GM19372 (cell line): Measurements from ENCODE around the gene KCNJ4.
"Not testable (repeated sequence)": the region's sequence is repeated elsewhere in the genome, so short reads cannot be mapped to it uniquely, and the experiment has no call there.

Experiments
- ATAC-seq: cut with Tn5 transposase; IDR thresholded peaks from one replicate; pipeline ENCODE4 v1.9.1; 2021; ENCODE audit warnings: mild to moderate bottlenecking, low read depth, moderate library complexity; ENCODE audit not compliant: unreplicated experiment

Gene KCNJ4

DNA sequence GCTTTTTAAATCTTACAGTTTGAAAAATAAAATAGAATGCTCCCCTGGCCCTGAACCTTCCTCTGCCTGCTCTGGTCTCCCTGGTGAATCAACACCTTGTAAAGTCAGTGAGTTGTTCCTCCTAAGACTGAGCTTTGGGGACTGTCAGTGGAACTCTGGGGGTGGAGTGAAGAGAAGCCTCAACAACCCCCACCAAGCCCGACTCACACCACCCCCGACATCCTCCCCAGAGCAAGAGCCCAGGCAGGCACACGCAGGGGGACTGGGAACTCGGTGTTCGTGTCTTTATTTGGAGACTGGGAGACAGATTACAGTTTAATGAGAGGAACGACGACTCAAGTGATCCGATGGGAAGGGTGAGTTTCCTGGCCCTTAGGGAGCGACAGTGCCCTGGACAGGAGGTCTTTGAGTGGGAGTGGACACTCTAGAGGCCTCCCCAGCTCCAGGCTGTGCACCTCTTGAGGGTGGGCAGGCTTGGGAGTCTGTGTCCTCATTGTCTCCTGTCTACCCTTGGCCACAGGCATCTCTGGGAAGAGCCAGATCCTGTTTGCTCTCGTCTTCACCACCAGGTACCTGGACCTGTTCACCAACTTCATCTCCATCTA, 19.1 kb upstream of the KCNJ4 start:
- no peak for ATAC-seq

DNA sequence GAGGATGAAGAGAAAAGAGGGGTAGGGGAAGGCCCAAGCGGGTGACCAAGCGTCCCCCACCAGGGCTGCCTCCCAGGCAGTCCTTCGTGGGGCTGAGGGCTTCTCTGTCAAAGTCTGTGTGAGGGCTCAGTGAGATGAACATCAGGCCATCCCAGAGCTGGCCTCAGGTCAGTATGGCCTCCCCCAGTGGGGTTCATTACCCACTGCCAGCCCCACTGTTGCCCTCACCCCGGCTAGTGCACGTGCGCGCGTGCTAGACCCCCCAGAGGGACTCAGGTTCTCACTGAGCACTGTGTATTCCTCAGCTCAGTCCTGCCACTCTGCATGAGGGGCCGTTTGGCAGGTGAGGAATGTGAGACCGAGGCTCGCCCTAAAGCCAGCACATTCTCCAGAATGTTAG, 16.2 kb upstream of the KCNJ4 start:
- ATAC-seq, result no peak

DNA sequence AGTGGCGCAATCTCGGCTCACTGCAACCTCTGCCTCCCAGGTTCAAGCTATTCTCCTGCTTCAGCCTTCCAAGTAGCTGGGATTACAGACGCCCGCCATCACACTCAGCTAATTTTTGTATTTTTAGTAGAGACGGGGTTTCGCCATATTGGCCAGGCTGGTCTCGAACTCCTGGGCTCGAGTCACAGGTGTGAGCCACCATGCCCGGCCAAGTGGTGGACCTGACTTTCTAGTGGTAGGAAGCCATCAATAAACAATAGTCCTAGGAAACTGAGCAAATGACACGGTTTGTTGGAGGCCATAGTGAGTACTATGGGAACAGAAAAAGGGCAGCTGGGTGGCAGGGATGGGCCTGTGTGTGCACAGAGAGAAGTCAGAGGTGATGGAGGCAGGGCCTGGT, 15.2 kb upstream of the KCNJ4 start:
- not testable (repeated sequence) for ATAC-seq

DNA sequence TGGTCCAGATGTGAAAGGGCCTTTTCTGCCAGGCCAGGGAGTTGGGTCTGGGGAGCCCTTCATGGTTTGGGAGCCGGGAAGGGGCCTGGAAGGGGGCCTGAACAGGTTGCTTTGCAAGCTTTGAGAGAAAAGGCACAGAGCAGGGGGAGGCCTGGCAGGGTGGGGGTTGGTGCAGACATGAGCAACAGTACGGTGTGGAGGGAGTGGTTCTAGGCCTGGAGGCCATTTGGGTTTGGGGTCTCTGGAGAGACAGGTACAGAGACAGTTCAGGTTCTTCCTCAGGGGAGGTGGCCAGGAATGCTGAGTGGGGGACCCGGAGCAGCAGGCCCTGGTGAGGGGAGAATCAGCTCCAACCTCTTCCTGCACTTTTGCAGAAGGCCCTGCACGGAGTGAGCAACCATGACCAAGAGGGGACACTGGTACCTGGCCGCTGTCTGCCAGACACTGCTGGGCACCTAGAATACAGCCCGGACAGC, 14.3 kb upstream of the KCNJ4 start:
- ATAC-seq, result no peak

DNA sequence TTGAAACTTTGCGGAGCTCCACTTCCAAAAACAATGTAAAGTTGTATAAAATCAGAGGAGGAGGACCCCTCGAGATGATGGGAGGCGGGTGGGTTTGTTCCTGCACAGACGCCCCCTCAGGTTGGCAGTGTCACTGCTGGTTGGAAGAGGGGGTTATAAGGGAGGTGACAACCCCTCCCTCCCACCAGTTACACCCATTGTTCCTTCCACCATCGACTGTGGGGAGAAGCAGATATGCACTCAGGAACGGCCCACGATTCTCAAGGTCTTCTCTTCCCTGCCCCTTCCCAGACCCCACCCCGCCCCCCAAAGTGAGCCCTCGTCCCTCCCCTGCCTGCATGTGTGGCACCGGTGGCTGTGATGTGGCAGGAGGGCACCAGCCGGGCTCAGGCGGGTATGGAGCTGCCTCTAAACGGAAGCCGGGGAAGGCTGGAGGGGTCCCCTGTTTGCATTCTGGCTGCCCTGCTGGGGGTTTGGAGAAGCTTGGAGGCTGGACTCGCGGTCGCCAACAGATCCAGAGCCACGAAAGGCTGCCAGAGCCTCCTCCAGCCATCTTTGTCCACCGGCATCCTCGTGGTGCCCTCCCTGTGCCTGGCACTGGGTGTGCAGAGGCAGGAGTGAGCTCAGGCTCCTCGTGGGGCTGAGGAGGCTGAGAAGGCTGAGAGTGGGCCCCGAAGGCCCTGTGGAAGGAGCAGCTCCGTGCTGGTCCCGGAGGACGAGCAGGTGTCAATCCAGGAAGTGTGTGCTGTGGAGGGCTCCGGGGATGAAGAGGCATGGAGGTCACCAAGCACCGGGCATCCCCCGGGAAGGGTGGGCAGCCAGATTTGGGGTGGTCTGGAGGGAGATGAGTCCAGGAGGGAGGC, 13.7 kb upstream of the KCNJ4 start:
- ATAC-seq, result no peak

DNA sequence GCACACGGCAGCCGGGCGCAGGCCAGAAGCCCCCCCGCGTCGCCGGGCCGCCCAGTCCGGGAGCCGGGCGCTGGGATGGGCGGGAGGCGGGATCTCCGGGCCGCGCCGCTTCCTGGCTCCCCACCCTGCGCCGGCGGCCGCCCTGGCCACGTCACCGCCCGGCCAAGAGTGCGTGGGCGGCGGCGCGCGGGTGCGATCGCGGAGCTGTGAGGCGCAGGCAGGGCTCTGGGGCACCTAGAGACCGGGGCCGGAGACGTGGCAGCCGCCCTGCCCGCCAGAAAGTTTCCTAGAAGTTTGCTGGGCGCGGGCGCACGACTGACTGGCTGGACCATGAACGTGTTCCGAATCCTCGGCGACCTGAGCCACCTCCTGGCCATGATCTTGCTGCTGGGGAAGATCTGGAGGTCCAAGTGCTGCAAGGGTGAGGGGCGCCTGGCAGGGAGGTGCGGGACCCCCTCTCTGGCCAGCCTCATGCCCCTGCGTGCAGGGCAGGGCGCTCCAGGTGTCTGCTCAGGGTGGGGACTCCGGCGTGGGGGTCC, 13.0 kb upstream of the KCNJ4 start, which contains the start of gene KDELR3:
Gene KDELR3 (plus strand): TSS at position 193 of the 539 bp plus-strand sequence. CDS start 138 bp downstream, at position 331.
- ATAC-seq, result peak; percentile 56

DNA sequence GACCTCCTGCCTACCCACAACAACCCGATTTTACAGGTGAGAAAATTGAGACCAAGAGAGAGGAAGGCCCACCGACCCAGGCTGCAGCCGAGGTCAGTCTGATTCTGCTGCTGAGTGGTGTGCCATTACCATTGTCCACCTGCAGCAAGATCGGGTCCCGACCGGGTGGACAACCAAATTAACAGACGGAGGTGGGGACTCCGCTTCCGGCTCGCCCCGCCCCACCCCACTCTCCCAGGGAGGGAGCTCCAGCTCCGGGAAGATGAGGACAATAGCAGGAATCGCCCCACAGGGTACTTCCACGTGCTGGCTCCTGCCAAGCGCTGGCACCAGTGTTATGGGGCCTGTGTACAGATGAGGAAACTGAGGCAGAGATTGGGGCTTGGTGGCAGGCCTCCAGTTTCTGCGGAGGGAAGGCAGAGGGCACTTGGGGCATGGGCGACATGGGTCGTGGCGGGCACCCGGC, 12.5 kb upstream of the KCNJ4 start:
- no peak for ATAC-seq

DNA sequence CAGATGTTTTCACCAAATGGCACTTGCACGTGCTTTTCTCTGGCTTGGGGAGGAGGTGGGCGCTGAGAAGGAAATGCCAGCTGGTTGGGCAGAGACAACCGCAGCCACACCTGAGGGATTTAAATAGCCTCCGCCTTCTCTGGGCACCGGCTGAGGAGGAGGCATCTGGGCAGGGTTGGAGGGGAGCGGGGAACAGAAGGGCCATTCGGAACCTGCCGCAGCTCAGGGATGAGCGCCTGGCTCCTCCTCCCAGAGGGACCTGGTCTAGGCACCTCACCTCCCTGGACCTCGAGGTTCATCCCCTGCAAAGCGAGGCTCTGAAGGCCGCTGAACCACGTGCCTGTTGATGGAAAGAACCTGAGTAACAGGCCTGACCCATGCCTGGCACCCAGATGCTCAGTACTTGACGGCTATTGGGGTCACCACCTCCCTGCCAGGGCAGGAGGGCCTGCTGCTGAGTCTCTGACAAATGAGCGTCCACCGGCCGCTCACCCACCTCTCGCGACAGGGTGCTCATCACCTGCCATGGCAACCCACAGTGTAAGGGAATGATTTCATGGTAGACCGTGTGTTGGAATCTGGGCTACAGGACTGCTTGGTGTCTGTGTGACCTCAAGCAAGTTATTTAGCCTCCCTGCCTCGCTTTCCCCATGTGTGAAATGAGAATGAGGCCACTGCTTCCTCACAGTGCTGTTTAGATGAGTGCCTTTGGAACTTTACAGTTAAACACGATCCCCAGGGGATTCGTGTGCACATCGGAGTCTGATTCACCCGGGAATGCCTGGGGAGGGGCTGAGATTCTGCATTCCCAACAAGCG, 10.9 kb upstream of the KCNJ4 start:
- no peak for ATAC-seq

DNA sequence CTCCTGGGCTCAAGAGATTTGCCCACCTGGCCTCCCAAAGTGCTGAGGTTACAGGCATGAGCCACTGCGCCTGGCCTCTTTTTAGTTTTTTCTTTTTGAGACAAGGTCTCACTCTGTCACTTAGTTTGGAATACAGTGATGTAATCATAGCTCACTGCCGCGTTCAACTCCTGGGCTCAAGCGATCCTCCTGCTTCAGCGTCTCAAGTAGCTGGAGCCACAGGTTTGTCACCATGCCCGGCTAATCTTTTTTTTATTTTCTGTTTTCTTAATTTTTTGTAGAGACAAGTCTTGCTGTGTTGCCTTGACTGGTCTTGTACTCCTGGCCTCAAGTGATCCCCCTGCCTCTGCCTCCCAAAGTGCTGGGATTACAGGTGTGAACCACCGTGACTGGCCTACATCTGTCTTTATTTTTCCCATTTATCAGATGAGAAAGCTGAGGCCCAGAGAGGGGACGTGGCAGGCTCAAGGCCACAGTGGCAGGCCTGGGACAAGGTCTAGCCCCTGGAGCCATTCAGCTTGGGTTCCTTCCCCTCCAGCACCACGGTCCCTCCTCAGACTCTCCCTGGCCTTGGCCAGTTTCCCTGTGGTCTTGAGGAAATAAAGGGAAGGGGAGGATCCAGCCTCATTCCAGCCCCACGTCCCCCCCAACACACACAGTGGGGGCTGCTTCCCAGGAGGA, 10.1 kb upstream of the KCNJ4 start:
- no peak for ATAC-seq

DNA sequence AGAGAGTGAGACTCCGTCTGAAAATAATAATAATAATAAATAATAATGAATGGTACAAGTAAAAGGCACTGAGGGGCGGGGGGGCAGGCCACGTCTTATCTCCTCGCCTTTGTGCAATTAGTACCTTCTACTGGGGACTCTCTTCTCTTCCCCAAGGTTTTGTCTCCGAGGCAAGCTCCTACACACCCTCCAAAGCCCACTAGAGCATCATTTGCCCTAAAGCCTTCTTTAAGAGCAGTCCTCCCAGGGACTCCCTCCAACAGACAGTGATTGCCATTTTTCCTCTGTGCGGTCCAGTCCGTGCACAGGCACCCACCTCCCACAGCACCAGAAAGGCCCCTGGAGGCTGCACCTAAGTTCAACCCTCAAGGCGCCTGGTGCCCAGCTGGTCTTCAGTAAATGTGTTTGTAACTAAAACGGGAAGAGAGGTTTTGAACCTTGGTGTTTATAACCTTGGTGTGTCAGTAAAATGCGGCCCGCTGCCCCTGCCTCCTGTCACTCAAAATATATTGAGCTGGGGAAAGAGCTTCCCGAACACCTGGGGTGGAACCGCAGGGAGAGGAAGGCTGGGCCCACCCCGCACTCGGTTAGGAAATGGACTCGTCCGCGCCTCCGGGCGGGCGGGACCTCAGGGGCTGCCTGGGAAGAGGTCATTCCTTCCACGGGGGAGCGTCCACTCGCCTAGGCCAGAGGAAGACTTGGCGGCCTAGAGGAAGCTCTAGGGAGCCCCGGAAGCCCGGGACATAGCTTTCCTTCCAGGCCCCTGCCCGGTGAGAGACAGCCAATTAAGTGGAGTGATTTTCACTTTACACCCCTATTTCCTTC, 8.2 kb upstream of the KCNJ4 start:
- ATAC-seq, result no peak

DNA sequence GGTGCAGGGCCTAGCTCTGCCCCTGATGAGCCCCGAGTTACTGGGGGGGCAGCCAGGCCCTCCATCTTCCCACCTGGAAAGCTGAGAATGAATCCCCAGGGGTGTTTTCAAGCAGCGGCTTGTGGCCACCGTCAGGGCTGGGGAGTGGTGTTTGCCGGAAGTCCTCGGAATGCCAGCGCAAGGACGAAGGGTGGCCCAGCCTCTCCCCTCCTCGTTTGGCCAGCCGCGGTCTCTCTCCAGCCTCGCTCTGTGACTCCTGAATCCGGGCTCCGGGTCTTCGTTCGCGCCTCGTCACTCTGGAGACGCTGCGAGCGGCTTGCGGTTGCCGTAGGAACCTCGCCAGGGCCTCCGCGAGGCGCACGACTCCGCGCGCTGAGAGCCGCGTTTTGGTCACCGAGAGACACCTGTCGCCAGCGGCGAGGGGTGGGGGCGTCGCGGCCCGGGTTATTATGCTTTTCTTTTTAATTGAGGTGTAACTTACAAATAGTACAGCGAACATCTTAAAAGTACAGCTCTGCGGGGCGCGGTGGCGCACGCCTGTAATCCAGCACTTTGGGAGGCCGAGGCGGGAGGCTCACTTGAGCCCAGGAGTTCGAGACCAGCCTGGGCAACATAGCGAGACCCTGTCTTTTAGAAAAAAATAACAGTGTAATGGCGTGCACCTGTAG, 6.5 kb upstream of the KCNJ4 start:
- ATAC-seq, result no peak

DNA sequence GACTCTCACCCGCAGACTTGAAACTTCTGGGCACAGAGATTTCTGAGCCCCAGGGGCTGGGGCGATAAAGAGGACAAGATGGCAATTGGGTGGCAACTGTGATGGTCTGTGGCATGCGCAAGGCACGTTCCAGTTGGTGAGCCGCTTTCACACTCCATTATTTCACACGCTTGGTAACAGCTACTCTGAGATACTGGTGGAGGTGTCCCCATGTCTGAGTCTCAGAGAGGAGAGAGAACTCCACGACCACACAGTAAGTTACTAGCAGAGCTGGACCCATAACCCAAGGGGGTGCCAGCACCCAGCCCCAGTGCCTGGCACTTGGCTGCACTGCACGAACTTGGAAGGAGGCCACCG, 6.0 kb upstream of the KCNJ4 start:
- ATAC-seq, result no peak

DNA sequence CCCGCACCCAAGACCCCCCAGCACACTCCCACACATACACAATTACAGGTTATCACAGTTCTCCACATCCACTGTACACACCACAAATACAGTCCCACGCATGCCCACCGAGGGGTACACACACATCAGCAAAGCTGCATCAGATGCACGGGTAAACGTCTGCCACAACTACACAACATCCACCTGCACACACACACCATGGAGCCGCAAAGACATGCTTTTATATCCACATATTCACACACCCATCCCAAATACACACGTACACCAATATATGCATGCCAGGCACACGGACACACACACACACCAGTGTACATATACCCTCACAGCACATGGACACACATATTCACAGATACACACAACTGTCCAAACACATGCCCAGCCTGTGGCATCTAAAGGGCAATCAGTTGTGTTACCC, 5.4 kb upstream of the KCNJ4 start:
- ATAC-seq, result no peak

DNA sequence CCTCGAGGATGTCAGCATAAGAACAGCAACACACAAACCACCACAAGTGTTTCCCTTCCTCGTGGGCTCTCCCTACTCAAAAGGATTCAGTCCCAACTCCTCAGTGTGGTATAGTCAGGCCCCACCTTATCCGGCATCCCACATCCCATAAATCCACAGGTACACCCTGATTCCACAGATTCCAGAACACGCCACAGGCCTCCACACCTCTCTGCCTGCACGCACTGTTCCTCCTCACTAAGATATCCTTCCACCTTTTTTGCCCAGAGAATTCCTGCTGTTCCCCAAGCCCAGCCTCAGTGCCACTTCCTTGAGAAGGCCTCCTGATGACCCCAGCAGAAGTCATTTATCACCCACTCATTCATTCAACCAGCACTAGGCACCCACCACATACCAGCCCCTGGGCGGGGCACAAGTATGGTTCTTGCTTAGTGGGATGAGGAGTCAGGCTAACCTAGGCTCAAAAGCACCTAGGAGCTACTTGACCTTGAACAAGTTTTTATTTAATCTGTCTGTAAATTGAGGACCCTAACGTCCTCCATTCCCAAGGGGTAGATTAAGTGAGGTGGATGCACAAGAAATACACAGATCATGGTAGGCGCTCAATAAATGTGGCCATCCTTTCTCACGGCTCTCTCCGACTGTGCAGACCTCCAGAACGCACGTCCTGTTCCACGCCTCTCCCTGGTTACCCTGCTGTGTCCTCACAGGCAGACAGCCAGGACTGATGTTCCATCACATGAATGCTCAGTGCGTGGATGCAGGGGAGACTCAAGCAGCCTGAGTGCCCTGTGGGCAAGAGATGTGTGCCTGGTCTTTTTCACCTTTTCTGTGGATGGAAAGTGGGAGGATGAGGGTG, 2.1 kb upstream of the KCNJ4 start:
- ATAC-seq, result no peak

DNA sequence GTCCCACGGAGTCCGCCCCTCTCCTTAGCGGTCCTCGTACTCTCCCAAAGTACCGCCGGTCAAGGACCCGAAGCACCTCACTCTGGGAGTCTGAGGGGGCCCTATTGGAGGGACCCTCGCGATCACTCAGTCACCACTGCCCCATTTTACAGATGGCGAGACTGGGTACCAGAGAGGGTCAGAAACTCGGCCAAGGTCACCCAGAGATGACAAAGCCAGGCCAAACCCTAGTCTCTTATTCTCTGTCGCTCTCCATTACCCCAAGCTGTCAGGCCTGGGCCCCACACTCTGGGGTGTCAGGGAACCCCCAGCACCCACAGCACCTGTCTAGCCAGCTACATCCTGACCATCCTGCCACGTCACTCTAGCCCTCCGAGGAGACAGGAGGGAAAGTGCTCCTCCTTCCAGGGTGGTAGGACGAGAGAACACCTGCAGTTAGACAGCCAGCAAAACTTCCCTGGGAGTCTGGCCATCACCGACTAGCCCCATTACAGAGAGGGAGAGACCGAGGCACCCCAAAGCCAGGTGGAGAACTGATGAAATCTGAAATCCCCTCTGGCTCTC, 1.4 kb upstream of the KCNJ4 start:
- ATAC-seq, result no peak

DNA sequence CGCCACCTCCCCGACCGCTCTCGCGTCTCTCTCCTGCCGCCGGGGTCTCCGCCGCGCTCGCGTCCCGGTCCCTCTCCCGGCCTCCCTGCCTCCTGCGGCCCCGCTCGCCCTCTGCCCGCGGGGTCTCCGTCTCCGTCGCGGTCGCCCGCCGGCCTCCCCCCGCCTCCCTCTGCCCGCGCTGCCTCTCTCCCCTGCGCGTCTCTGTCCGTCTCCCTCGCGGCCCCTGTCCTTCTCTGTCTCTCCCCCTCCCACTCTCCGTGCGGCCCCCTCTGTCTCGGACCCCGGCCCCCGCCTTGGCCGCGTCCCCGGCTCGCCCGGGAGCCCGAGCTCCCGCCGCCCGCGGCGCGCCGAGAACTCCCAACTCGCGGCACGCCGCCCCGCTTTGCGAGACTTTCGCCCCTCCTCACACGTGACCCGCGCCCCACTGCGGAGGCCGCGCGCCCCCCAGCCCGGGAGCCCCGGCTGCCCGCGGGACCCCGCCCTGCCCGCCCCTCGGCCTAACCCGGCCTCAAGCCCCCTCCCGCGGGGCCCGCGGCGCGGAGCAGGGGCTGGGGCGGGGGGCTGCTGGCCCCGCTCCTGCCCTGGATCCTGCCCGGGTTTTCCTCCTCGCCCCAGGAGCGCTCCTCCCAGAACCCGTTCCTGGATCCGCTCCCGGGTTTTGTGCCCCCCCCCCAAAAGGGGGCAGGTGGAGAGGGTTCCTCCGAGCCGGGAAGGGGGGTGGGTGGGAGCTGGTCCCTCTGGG, 702 bp upstream of the KCNJ4 start:
- no peak for ATAC-seq
